GM21717 (cell line): ENCODE results near the gene NOTO.
"Not testable (repeated sequence)": the region's sequence is repeated elsewhere in the genome, so short reads cannot be mapped to it uniquely, and the experiment has no call there.

Experiments
- ATAC-seq: cut with Tn5 transposase; IDR thresholded peaks from one replicate; pipeline ENCODE4 v1.9.1; 2021; ENCODE audit warnings: mild to moderate bottlenecking, moderate library complexity; ENCODE audit not compliant: unreplicated experiment

Gene NOTO, protein sequence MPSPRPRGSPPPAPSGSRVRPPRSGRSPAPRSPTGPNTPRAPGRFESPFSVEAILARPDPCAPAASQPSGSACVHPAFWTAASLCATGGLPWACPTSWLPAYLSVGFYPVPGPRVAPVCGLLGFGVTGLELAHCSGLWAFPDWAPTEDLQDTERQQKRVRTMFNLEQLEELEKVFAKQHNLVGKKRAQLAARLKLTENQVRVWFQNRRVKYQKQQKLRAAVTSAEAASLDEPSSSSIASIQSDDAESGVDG

DNA sequence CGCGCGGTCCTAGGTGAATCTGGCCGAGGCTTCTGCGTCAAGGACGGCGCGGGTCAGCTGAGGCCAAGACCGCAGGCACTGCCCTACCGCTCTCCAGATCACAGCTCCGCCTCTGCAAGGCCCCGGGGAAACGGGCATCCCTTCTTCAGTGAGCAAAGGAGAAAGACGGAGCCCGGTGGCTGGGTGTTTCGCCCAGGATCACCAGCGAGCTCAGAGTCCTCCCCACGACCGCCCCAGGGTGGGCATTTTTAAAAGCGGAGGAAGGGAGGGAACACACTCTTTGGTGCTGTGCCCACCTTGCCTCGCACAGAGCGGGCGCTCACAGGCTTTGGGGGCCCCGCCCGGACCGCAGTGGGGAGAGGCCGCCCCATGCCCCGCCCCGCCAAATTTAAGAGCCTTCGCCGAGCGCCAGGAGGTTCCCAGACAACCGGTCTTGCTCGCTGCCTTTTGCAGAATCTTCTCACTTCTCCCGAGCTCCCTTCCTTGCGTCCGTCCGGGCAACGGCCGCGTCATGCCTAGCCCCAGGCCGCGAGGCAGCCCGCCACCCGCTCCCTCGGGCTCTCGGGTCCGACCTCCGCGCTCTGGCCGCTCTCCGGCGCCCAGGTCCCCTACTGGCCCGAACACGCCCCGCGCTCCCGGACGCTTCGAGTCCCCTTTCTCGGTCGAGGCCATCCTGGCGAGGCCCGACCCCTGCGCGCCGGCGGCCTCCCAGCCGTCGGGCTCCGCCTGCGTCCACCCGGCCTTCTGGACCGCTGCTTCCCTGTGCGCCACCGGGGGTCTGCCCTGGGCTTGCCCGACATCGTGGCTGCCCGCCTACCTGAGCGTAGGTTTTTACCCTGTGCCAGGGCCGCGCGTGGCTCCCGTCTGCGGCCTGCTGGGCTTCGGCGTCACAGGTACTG lies at the start of gene NOTO:
NOTO (plus strand) TSS at position 419 of the 899 bp plus-strand sequence; CDS start at position 512, 93 bp downstream.
- ATAC-seq = no peak

DNA sequence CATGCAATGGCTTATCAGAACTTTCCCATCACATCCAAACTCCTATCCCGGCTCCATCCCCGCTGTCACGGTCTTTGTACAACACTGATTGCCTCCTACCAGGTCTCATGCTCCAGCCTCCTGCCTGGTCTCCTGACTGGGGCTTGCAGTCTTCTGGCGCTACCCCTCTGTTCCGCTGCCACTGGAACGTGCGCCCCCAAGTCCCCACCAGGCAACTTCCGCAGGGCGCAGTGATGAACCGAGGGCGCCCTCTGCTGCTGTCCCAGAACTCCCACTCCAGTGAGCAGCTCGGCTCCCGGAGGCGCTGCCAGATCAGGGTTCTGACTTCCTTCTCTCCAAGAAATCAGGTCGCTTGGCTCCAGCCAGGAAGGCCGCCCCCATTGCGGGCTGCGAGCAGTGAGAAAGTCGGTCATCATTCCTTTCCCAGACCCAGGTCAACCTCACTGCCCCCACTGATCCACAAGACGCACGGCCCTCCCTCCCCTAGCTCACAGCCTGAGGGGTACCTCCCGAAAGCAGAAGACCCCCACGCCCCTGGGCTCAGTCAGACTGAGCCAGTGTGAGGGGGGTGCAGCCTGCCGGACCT lies 45.7 kb upstream of the NOTO start:
- no peak for ATAC-seq

DNA sequence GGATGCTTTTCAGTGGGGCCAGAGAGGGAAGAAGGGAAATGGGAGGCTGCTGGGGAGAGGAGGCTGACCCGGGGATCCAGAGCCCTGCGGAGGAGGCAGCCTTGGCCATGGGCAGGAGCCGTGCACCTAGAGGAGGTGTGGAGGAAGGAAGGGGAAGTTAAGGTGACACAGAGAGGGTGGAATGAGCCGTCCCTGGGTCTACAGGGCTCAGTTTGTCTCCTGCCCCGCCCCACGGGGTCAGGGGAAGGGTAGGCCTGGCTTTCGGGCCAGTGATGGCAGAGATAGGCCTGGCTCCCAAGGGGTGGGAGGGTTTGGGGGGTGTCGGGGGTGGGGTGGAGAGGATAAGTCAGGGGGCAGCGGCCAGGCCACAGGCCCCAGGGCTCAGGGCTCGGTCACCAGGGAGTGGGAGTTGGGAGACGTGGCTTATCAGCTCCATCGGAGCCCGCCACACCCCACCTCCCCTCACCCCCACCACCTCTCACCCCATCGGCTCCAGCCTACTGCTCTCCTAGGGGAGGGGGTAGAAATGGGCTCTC lies 39.5 kb upstream of the NOTO start:
- ATAC-seq = no peak

DNA sequence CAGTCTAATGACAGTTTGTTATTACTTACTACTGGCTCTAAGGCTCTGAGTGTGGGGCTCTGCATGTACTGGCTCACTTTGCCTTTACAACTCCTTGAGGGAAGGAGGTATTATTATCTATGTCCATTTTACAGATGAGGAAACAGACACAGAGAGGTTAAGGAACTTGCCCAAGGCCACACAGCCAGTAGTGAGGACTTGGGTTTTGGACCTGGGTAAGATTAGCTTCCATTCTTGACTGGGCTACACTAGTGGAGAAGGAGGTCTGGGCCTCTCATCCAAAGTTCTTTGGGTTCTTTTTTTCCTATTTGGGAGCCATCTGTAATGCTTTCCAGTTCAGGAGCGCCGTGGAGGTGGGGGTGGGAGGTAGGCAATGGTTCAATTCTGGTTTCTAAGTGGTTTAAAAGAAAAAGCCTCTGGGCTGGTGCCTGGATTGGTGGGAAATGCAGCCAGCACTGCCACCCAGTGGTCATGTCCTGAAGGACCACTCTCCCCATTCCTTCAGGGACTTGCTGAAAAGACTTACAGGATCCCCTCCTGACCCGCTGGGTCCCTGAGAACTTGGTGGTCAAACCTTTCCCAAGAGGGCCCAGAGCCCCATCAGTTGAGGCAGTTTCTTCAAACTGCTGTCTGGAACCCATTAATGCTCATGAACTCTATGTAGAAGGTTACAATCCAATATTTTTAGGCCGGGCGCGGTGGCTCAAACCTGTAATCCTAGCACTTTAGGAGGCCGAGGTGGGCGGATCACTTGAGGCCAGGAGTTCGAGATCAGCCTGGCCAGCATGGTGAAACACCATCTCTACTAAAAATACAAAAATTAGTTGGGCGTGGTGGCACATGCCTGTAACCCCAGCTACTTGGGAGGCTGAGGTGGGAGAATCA lies 38.6 kb upstream of the NOTO start:
- peak; percentile 72 for ATAC-seq

DNA sequence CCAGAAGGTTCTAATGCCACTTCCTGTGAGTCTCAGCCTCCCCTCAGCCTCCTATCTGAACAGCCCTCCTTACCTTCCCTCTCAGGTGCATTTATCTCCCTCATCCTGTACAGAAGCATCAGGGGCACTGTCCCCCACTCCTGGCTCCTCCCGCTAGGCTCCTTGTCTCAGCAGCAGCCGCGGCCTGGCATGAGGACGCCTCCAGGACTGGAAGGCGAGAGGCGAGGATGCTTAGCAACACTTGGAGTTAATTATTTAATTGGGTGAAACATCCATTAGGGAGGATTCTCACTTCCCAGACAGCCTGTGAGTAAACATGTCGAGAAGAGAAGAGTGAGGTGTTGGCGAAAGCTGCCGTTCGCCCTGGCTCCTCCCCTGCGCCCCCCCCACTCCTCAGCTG lies 36.4 kb upstream of the NOTO start:
- ATAC-seq = not testable (repeated sequence)

DNA sequence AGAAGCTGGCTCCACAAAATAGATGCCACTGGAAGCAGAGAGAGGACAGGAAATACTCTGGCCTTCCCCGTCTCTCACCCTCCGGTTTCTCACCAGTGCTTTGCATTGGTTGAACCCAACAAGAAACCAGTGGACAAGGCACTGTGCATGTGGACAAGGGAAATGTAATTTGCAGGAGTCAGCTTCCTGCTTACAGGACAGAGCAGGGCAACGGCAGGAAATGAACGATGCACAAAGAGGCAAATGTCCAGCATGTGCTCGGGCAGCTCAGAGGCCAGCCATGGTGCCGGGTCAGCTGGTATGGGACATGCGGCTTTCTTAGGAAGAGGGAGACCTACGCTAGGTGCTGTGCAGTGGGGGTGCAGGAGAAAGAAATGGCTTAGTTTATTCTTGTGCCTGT lies 35.6 kb upstream of the NOTO start:
- ATAC-seq = not testable (repeated sequence)

DNA sequence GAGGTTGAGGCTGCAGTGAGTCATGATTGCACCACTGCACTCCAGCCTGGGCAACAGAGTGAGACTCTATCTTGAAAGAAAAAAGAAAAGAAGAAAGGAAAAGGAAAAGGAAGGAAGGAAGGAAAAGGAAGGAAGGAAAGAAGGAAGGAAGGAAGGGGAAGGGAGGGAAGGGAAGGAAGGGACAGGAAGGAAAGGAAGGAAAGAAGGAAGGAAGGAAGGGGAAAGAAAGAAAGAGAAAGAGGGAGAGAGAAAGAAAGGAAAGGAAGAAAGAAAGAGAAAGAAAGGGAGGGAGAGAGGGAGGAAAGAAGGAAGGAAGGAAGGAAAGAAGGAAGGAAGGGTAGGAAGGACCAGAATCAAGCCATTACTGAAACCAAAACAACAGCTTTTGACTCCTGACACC lies 34.0 kb upstream of the NOTO start:
- not testable (repeated sequence) for ATAC-seq

DNA sequence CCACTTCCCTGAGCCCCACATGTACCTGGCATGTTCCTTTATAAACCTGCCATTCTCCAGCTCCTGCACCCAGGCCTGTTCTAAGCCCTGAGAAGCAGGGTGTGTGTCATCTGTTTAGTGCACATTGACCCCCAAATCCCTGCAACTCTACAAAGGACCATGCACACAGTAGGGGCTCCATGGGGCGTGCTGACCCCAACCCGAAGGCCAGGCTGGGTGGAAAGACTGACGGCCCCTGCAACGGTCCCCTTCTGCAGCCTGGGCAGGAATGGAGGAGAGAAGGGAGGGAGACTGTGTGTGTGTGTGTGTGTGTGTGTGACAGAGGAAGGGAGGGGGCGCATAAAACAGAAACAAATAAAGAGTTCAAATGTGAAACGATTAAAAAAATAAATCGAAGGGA lies 32.0 kb upstream of the NOTO start:
- not testable (repeated sequence) for ATAC-seq

DNA sequence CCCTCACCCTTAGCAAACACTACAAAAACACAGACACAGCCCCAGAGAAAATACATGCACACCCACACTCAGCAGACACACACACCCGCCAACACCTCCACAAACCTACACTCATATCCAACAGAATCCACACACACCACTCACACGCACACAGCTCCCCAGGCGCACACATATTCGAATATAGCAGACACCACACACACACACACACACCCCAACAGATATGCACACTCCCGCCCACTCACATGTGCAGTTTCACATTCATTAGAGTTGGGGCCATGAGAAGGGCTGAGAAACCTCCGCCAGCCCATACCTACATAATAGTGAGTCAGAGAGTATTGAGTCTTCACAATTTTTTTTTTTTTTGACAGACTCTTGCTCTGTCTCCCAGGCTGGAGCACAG lies 29.4 kb upstream of the NOTO start:
- ATAC-seq = no peak

DNA sequence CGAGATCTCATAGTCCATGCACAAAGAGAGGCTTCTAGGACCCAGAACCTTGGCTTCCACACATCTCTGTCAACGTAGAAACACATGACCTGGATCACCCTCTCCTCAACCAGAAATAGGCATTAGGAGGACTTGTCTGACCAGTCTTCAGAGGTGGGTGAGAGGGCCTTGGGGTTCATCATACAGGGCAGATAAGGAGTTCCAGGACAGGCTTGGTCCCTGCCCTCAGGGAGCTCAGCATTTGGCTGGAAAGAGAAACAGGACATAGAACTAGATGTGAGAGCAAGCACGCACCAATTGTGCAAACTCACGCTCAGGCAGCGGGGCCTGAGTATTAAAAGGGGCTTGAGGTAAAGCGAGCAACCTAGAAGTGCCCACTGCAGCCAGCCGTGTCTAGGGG lies 28.6 kb upstream of the NOTO start:
- ATAC-seq = no peak

DNA sequence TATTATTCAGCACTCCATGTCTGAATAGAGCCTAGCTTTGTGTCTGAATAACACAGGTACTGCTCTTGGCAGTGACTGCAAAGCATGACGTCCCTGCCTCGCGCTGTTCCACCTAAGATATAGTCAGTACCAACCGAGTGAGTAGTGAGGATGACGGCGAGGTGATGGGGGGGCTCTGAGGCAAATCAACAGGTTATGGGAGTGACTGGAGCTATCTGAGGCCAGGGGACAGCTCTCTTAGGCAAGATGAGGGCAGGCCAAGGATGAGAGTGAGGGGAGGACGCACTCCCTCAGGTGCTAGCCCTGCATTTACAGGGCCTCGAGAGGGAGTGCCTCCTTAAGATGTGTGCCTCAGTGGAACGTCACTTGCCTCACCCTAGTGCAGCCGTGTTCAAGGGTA lies 28.1 kb upstream of the NOTO start:
- ATAC-seq = no peak

DNA sequence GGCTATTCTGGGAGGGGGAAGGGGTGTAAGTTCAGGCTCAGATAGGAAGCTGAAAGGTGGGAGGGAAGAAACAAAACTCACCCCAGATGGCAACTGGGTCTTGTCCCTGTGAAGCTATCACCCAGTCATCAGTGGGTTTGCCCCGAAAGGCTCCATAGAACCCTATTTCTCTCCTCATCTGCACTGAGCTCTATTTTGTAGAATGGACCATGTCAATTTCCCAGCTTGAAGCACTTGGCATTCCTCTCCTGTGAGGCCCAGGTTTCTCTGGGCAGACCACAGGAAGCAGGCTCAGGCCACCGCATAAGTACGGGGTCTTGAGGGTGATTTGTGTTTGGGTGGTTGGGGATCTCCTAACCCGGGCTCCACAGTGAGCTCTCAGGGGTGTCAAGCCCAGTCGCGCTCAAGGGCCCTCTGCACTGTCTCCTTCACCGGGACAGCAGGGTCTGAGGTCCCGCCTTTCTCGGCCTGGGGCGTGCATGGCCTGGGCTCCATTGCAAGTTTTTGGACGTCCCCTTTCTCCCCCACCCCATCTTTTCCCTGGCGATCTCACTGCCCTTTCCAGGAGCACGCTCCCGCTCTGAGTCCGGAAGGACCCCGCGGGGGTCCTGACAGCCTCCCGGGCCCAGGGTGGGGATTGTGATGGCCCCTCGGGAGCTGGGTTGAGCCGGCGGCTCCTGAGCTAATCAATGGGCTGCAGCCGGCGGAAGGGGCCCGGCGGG lies 27.3 kb upstream of the NOTO start:
- no peak for ATAC-seq

DNA sequence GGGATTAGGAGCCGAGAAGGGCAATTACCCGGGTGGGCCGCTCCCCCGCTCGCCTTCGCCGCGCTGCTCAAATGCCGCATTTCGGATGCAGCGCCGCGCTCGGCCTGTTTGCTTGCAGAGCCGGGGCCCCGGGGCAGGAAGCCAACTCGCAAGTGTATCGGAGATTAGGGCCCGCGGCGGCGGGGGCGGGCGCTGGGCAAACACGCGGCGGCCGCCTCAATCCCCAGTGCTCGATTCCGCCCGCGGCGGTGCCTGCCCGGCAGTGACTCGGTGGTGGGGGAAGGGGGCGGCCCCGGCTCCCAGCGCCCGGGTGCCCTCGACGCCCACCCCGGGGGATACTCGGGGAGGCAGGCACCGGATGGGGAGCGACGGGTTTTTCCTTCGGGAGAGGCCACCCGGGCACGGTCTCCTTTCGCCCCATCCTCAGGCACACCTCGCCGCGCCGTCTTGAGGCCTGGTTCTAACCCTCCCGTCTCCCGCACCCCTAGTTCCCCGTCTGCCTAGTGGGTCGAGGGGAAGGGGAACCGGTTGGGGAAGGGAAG lies 26.6 kb upstream of the NOTO start:
- ATAC-seq = peak; percentile 35

DNA sequence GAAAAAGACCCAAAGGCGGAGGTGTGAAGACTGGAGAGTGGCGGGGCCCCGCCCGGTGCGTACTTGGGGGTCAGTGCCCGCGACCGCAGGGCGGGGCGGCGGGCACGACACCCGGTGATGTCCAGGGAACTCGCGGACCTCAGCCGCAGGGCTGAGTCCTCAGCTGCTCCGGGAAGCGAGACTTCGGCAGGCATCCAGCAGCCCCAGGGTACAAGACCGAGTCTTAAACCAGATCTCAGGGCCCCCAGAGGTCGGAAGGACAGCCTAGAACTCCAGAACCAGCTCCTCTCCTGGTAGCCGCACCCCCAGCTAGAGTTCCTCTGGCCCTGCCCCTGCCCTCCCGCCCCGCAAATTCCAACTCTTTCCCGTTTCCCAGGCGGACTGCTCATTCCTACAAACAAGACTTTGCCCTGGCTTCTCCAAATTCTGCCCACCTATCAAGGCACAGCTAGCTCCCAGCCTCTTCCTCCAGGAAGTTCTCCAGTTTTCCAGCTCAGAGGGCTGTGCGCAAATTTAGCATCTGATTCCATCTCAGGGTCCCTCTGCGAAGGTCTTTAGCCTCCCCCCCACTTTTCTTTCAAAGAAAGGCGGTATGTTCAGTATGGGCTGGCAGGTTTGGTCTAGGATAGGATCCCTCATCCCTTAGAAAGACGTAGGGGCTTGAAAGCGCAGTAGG lies 26.0 kb upstream of the NOTO start:
- no peak for ATAC-seq

DNA sequence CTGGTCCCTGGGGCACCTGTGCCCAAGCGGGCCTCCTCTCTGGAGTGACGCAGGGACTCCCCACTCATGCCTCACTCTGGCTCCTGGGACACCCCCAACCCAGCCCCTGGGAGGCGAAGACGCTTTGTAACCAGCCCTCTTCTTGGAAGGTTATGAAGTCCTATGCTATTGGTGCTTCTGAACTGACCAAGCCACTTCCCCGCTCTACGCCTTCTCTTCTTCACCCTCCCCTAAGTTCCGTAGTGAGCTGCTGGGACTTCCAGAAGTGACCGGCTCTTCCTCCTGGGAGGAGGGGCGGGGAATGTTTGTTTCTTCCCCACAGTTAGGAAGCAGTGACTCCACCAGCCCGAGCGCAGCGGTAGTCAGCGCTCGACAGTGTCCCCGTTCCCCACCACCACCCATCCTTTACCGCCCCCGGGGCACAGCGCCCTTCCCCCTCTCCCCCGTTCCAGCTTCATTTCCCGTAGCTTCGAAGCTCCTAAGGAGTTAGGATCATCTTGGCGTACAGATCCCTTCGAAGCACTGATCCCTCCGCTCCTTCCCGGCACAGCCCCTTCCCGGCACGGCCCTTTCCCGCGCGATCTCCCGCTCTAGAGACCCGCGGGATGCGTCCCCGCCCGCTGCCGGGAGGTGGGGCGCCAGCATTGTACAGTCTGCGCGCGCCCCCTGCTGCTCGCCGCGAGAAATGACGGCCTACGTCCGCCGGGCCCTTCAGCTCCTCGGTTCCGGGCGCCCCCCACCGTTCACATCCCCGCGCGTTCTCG lies 25.3 kb upstream of the NOTO start:
- ATAC-seq = peak; percentile 74

DNA sequence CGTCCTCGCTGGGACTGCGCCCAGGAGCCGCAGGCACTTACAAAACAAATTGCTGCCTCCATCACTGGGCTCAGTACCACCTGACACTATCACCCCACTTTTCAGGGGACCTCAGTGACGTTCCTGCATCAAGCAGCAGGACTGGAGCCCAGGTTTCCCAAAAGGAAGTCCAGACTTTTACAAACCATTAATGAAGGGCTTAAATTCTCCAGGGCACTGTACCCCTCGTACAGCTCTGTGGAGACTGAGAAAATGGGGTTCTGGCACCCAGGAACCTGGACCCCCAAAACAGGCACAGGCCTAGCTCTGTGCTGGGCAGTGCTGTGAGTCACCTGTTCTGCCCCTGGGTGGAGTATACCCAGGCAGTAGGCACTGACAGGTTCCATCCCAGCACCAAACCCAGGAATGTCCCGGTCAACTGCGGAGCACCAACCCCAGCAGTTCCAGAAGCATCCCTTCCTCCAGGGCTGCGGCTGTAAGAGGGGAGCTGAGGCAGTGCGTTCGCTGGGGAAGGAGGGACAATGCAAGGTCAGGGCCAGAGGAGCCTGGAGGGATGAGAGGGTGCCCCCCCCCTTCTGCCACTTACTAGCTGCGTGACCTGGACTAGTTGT lies 24.6 kb upstream of the NOTO start:
- ATAC-seq = no peak

DNA sequence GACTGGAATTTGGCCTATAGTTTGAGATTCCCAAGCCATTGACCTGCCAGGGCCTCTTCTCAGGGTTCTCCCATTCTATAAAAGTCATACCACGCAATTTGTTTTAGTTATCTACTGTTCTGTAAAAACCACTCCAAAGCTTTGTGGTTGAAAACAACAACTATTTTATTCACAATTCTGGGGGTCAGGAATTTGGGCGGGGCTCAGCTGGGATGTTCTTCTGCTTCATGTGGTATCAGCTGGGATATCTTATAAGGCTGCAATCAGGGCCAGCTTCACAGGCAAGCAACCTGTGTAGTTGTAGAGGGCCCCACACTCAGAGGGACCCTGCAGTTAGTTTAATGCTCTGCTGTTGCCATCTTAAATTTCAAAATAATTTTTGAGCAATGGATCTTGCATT lies 16.4 kb upstream of the NOTO start:
- ATAC-seq = no peak

DNA sequence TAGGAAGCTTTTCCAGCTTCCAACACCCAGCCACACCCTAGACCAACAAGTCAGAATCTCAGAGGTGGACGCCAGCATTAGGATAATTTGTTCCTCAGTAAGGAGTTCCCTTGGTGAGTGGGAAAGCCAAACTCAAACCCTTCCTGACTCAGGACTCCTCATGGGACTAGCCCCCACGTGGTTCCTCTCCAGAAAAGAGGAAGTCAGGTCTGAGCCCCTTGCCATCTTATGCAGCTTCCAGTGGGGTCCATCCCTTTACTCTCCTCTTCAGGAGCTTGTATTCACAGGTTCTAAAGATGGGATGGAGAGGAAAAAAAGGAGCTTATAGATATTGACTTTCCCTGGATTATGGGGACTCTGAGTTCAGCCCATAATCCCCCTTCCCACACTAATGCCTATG lies 14.8 kb upstream of the NOTO start:
- no peak for ATAC-seq
